CD8-positive, alpha-beta memory T cell (primary cell): ENCODE data around the gene ZNF385B. TPM values are rescaled to one million over a fixed set of nuclear protein-coding genes. Genes with fewer than 3 reads are reported as not detected.

Source experiments
- CTCF ChIA-PET: fragments of 350-600 bp; sonication (Branson Sonifier 250); formaldehyde crosslinking; loops from one replicate; lab custom pipeline; 2021; ENCODE audit warnings: antibody characterized with exemption; lab: Charles Lee
- POLR2A ChIA-PET: fragments of 350-600 bp; sonication (Branson Sonifier 250); formaldehyde crosslinking; loops from one replicate; lab custom pipeline; 2021; ENCODE audit warnings: antibody characterized with exemption; lab: Charles Lee
- DNase-seq, 5 donors: peaks; one replicate each; pipeline versions ENCODE4 v3.0.0 to v3.0.0-alpha.2; 2020 to 2022; ENCODE audit warnings: mixed read lengths in 1 of 5
- H3K27ac ChIP-seq: one replicate; pipeline ENCODE4 v1.7.0; 2013; ENCODE audit warnings: low read depth, mild to moderate bottlenecking, low read length, moderate library complexity
- H3K27me3 ChIP-seq: 2 replicates; pipeline ENCODE4 v1.7.0; 2013; ENCODE audit warnings: low read length, mild to moderate bottlenecking; ENCODE audit not compliant: insufficient read depth, poor library complexity, severe bottlenecking
- H3K36me3 ChIP-seq: 2 replicates; pipeline ENCODE4 v1.7.0; 2013; ENCODE audit warnings: mild to moderate bottlenecking, low read length, moderate library complexity; ENCODE audit not compliant: insufficient read depth
- H3K4me1 ChIP-seq: 2 replicates; pipeline ENCODE4 v1.7.0; 2013; ENCODE audit warnings: mild to moderate bottlenecking, low read length, moderate library complexity; ENCODE audit not compliant: insufficient read depth
- H3K4me3 ChIP-seq: 2 replicates; pipeline ENCODE4 v1.7.0; 2013; ENCODE audit warnings: mild to moderate bottlenecking, low read length
- H3K9me3 ChIP-seq: 2 replicates; pipeline ENCODE4 v1.7.0; 2013; ENCODE audit warnings: mild to moderate bottlenecking, low read length
- H3K27ac Mint-ChIP-seq, 8 donors: one replicate each; pipeline ENCODE4 v1.8.0; 2020 to 2021; ENCODE audit warnings: mixed read lengths in 8 of 8, mild to moderate bottlenecking in 6 of 8, inconsistent platforms in 3 of 8, moderate library complexity in 3 of 8
- H3K27me3 Mint-ChIP-seq, 2 donors: one replicate each; pipeline ENCODE4 v1.8.0; 2020 to 2021; ENCODE audit warnings: mixed read lengths in 2 of 2, mild to moderate bottlenecking in 1 of 2, moderate library complexity in 1 of 2
- H3K36me3 Mint-ChIP-seq, 3 donors: one replicate each; pipeline ENCODE4 v1.8.0; 2020 to 2021; ENCODE audit warnings: mixed read lengths in 3 of 3, inconsistent platforms in 1 of 3, mild to moderate bottlenecking in 1 of 3
- H3K4me1 Mint-ChIP-seq, 3 donors: one replicate each; pipeline ENCODE4 v1.8.0; 2020 to 2021; ENCODE audit warnings: mixed read lengths in 3 of 3, inconsistent platforms in 1 of 3, mild to moderate bottlenecking in 1 of 3
- H3K4me3 Mint-ChIP-seq, 7 donors: one replicate each; pipeline ENCODE4 v1.8.0; 2020 to 2021; ENCODE audit warnings: mixed read lengths in 7 of 7, mild to moderate bottlenecking in 6 of 7, moderate library complexity in 4 of 7, inconsistent platforms in 2 of 7
- H3K9me3 Mint-ChIP-seq, 5 donors: one replicate each; pipeline ENCODE4 v1.8.0; 2020 to 2022; ENCODE audit warnings: mixed read lengths in 5 of 5, mild to moderate bottlenecking in 3 of 5, moderate library complexity in 2 of 5, inconsistent platforms in 1 of 5
- polyA plus RNA-seq: library from polyadenylated mRNA; unstranded; fragments of 300-500 nt; fragmentation: Illumina TruSeq; gene quantifications from one replicate; pipeline ENCODE4 v1.2.3, GENCODE V29; 2021
- total RNA-seq, 2 experiments: library from RNA; stranded (reverse); gene quantifications; one replicate each; pipeline ENCODE4 v1.2.3, GENCODE V29; 2021

The ZNF385B gene
- total and polyA plus RNA-seq, 3 experiments from 2014 or later, result not detected

- Histone ChIP-seq H3K27me3 (no peaks in the 10 kb centered on the region), H3K4me1 (no peaks in the 10 kb centered on the region), H3K27ac (no peak overlapping the region), H3K4me3 (no peak overlapping the region), H3K36me3 (no peaks in the 10 kb centered on the region), H3K9me3 (no peaks in the 10 kb centered on the region)
- DNase-seq, result no peak
- ChIA-PET CTCF (no interaction called here), POLR2A (no interaction called here)
- Mint-ChIP-seq H3K36me3 (no peaks in the 10 kb centered on the region), H3K27ac (no peak overlapping the region), H3K4me3 (no peak overlapping the region), H3K9me3 (peaks cover 0 to 3% (median 0%) of the 10 kb centered on the region in 5 donors), H3K27me3 (no peaks in the 10 kb centered on the region), H3K4me1 (no peaks in the 10 kb centered on the region)
These were observed 314.8 kb downstream of the ZNF385B start for GRCh38 chr2:179546656-179547055.

DNA sequence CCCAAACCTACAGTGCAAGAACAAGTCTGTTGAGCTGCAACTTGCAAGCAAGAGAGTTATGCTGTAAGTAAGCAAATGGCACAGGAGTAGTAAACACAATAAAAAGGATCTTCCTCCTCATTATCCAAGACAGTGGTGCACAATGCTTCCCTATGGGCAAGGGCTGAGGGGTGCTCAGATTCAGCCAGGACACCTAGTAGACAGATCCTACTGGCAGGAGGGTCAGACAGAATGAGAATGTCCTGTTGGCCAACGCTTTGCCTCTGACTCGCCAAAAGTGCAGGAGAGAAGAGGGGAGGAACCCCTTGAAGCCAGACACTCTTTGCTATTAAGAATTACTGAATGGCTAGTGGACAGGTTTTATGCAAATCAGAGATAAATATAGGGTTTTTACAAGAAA lies 316.4 kb downstream of the ZNF385B start:
- H3K4me3 ChIP-seq, result no peak overlapping the region
- no peak for DNase-seq
- POLR2A ChIA-PET, result no interaction called here
- H3K4me1 Mint-ChIP-seq, result no peaks in the 10 kb centered on the region
- no peaks in the 10 kb centered on the region for H3K27me3 ChIP-seq
- H3K9me3 ChIP-seq, result no peaks in the 10 kb centered on the region
- H3K36me3 Mint-ChIP-seq, result no peaks in the 10 kb centered on the region
- H3K27ac ChIP-seq, result no peak overlapping the region
- peaks cover 0 to 3% (median 0%) of the 10 kb centered on the region in 5 donors for H3K9me3 Mint-ChIP-seq
- no peaks in the 10 kb centered on the region for H3K27me3 Mint-ChIP-seq
- no peak overlapping the region for H3K4me3 Mint-ChIP-seq
- no peaks in the 10 kb centered on the region for H3K36me3 ChIP-seq
- no peaks in the 10 kb centered on the region for H3K4me1 ChIP-seq
- no peak overlapping the region for H3K27ac Mint-ChIP-seq
- CTCF ChIA-PET, result no interaction called here

DNA sequence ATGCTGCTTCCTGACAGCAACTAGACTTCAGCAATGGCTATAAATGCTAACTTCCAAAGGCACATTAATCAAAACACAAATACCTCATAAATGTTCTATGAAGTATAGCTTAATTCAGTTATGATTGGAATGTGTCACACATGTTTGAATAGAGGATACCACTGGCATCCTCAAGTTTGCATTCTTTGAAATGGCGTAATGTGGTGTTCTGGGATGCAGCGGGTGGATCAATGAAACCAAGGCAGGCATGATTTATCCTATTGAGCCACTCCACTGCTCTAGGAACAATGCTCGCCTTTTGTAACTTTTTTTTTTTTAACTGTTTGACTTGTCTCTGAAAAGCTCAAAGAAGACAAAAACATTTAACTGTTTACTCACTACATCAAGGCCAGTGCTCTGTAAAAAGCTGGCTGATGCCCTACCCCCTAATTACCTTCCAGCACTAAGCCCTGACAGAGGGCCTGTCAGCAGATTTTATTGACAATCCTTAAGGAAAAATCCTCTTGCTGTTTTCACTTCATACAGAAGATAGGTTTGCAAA lies 318.0 kb downstream of the ZNF385B start:
- no peaks in the 10 kb centered on the region for H3K27me3 ChIP-seq
- no peaks in the 10 kb centered on the region for H3K4me1 Mint-ChIP-seq
- POLR2A ChIA-PET, result no interaction called here
- no peaks in the 10 kb centered on the region for H3K36me3 Mint-ChIP-seq
- CTCF ChIA-PET, result no interaction called here
- no peaks in the 10 kb centered on the region for H3K4me1 ChIP-seq
- H3K4me3 Mint-ChIP-seq, result no peak overlapping the region
- H3K27me3 Mint-ChIP-seq, result no peaks in the 10 kb centered on the region
- H3K27ac Mint-ChIP-seq, result no peak overlapping the region
- no peaks in the 10 kb centered on the region for H3K36me3 ChIP-seq
- peaks cover 0 to 7% (median 4%) of the 10 kb centered on the region in 5 donors for H3K9me3 Mint-ChIP-seq
- no peak for DNase-seq
- H3K9me3 ChIP-seq, result no peaks in the 10 kb centered on the region
- H3K4me3 ChIP-seq, result no peak overlapping the region
- H3K27ac ChIP-seq, result no peak overlapping the region

DNA sequence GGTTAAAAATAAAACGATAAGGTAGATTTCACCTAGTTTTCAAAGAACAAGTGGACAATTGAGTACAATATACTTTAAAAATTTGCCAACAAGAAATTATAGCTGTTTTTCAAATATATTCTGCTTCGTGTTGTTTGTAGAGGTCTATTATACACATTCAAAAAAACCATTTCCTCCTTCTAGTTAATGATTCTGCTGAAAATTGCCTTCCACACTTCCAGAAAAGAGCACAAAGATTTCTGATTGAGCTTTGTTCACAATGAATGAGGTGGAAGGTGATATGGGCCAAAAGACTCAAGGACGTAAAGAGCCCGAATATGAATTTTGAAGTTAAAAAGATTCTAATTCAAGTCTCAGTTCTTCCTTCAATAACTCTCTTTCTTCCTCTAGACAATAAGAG lies 319.8 kb downstream of the ZNF385B start:
- Mint-ChIP-seq H3K4me3 (no peak overlapping the region), H3K4me1 (no peaks in the 10 kb centered on the region), H3K9me3 (peaks cover 0 to 9% (median 7%) of the 10 kb centered on the region in 5 donors), H3K27me3 (no peaks in the 10 kb centered on the region), H3K36me3 (no peaks in the 10 kb centered on the region), H3K27ac (no peak overlapping the region)
- no peak for DNase-seq
- Histone ChIP-seq H3K9me3 (no peaks in the 10 kb centered on the region), H3K36me3 (no peaks in the 10 kb centered on the region), H3K27ac (no peak overlapping the region), H3K4me3 (no peak overlapping the region), H3K4me1 (no peaks in the 10 kb centered on the region), H3K27me3 (no peaks in the 10 kb centered on the region)
- ChIA-PET CTCF (no interaction called here), POLR2A (no interaction called here)

- Mint-ChIP-seq H3K36me3 (no peaks in the 10 kb centered on the region), H3K27me3 (no peaks in the 10 kb centered on the region), H3K27ac (no peak overlapping the region), H3K9me3 (peaks cover 0 to 11% (median 6%) of the 10 kb centered on the region in 5 donors), H3K4me3 (no peak overlapping the region), H3K4me1 (no peaks in the 10 kb centered on the region)
- Histone ChIP-seq H3K4me1 (no peaks in the 10 kb centered on the region), H3K36me3 (no peaks in the 10 kb centered on the region), H3K27ac (no peak overlapping the region), H3K9me3 (no peaks in the 10 kb centered on the region), H3K27me3 (no peaks in the 10 kb centered on the region), H3K4me3 (no peak overlapping the region)
- ChIA-PET POLR2A (no interaction called here), CTCF (no interaction called here)
- no peak for DNase-seq
These were observed 322.3 kb downstream of the ZNF385B start for GRCh38 chr2:179539124-179539511.

DNA sequence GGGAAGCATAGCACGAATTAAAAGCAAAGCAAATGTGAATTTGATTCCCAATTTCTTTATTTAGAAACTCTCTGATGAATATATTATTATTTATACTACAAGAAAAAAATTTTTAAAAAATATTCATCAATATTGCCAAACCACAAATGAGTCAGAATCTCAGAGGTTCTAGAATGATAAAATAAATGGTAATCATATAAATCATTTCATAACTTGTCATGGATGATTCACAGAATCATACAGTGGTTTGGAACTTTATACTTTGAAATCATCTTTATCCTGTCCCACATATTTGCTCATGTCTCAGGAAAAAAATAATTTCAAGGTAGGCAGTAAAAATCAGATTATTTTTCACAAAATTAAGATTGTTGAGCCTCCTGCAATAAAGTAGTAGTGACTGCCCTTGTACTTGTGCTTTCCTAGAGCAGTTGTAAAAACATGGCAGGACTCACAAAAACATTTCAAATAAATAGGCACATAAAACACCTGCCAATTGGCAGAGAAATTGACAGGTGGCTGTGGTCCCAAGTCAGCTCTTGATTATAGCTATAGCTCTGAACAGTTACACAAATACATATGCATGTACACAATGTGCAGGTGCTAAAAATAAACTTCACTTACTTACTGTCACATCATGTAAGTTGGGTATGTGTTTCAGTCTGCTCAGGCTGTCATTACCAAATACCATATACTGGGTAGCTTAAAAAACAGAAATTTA lies 322.8 kb downstream of the ZNF385B start:
- H3K4me3 ChIP-seq, result no peak overlapping the region
- Mint-ChIP-seq H3K4me3 (no peak overlapping the region), H3K36me3 (no peaks in the 10 kb centered on the region), H3K4me1 (no peaks in the 10 kb centered on the region), H3K27ac (no peak overlapping the region), H3K9me3 (peaks cover 0 to 11% (median 5%) of the 10 kb centered on the region in 5 donors), H3K27me3 (no peaks in the 10 kb centered on the region)
- H3K36me3 ChIP-seq, result no peaks in the 10 kb centered on the region
- no peaks in the 10 kb centered on the region for H3K9me3 ChIP-seq
- H3K27me3 ChIP-seq, result no peaks in the 10 kb centered on the region
- ChIA-PET POLR2A (no interaction called here), CTCF (no interaction called here)
- H3K4me1 ChIP-seq, result no peaks in the 10 kb centered on the region
- H3K27ac ChIP-seq, result no peak overlapping the region
- DNase-seq, result no peak

DNA sequence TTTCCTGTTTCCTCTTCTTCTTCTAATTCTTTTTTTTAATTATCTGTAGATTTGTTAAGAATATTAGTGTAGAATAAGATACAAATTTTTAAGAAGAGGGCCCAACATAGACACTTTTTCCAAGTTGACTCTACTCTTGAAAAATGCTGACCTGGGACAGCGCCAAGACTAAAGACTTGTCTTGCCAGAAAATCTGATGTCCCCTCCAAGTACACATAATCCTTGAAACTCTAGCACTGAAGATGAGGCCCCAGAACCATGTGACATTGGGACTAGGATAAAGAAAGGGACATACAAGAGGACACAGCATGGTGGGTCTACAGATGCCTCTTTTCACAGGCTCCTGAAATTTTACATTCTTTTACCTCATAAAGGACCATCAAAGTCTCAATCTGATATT lies 325.2 kb downstream of the ZNF385B start:
- ChIA-PET POLR2A (no interaction called here), CTCF (no interaction called here)
- H3K36me3 Mint-ChIP-seq, result no peaks in the 10 kb centered on the region
- H3K4me3 Mint-ChIP-seq, result no peak overlapping the region
- peaks cover 0 to 11% (median 5%) of the 10 kb centered on the region in 5 donors for H3K9me3 Mint-ChIP-seq
- H3K27me3 Mint-ChIP-seq, result no peaks in the 10 kb centered on the region
- H3K4me1 Mint-ChIP-seq, result no peaks in the 10 kb centered on the region
- H3K27ac ChIP-seq, result no peak overlapping the region
- DNase-seq, result no peak
- H3K36me3 ChIP-seq, result no peaks in the 10 kb centered on the region
- H3K9me3 ChIP-seq, result no peaks in the 10 kb centered on the region
- H3K4me3 ChIP-seq, result no peak overlapping the region
- H3K4me1 ChIP-seq, result no peaks in the 10 kb centered on the region
- no peaks in the 10 kb centered on the region for H3K27me3 ChIP-seq
- no peak overlapping the region for H3K27ac Mint-ChIP-seq

GRCh38 chr2:179533875-179534274 lies 327.5 kb downstream of the ZNF385B start:
- Histone ChIP-seq H3K36me3 (no peaks in the 10 kb centered on the region), H3K27ac (no peak overlapping the region), H3K9me3 (no peaks in the 10 kb centered on the region), H3K27me3 (no peaks in the 10 kb centered on the region), H3K4me3 (no peak overlapping the region), H3K4me1 (no peaks in the 10 kb centered on the region)
- peaks cover 0 to 7% (median 3%) of the 10 kb centered on the region in 5 donors for H3K9me3 Mint-ChIP-seq
- H3K4me3 Mint-ChIP-seq, result no peak overlapping the region
- no peaks in the 10 kb centered on the region for H3K27me3 Mint-ChIP-seq
- no peaks in the 10 kb centered on the region for H3K36me3 Mint-ChIP-seq
- no peaks in the 10 kb centered on the region for H3K4me1 Mint-ChIP-seq
- DNase-seq, result no peak
- ChIA-PET CTCF (no interaction called here), POLR2A (no interaction called here)
- H3K27ac Mint-ChIP-seq, result no peak overlapping the region
